MCF 10A (cell line): ENCODE data around the gene CRYAB. TPM values are rescaled to one million over a fixed set of nuclear protein-coding genes. Genes with fewer than 3 reads are reported as not detected.

Experiments used
- BruUV-seq: library from RNA; stranded (reverse); fragments of 400-500 nt; replicated peaks from 2 replicates; lab custom pipeline; 2021; lab: Mats Ljungman, UMichigan
- CTCF ChIA-PET: fragments of 300-600 bp; sonication (Branson Sonifier 250); formaldehyde crosslinking; extraction: SDS; loops from one replicate; lab custom pipeline; 2021; ENCODE audit warnings: antibody characterized with exemption, inconsistent platforms; lab: Yijun Ruan, JAX
- POLR2A ChIA-PET: fragments of 300-600, 350-650 bp; sonication (Branson Sonifier 250); formaldehyde crosslinking; extraction: SDS; loops from one replicate; lab custom pipeline; 2020; ENCODE audit warnings: antibody characterized with exemption, inconsistent platforms; lab: Yijun Ruan, JAX
- DNase-seq: peaks from one replicate; pipeline ENCODE4 v3.0.0-alpha.2; 2018; ENCODE audit not compliant: unreplicated experiment
- H3K27ac Mint-ChIP-seq: one replicate; pipeline ENCODE4 v1.8.0; 2022; ENCODE audit warnings: mild to moderate bottlenecking, low read depth, mixed read lengths; ENCODE audit not compliant: unreplicated experiment
- H3K27me3 Mint-ChIP-seq: one replicate; pipeline ENCODE4 v1.8.0; 2022; ENCODE audit warnings: mixed read lengths; ENCODE audit not compliant: insufficient read depth, unreplicated experiment
- H3K36me3 Mint-ChIP-seq: one replicate; pipeline ENCODE4 v1.8.0; 2022; ENCODE audit warnings: mild to moderate bottlenecking, moderate library complexity, mixed read lengths; ENCODE audit not compliant: insufficient read depth, unreplicated experiment
- H3K4me1 Mint-ChIP-seq: one replicate; pipeline ENCODE4 v1.8.0; 2022; ENCODE audit warnings: mixed read lengths; ENCODE audit not compliant: insufficient read depth, unreplicated experiment
- H3K4me3 Mint-ChIP-seq: one replicate; pipeline ENCODE4 v1.8.0; 2022; ENCODE audit warnings: mild to moderate bottlenecking, moderate library complexity, mixed read lengths; ENCODE audit not compliant: unreplicated experiment
- H3K9me3 Mint-ChIP-seq: one replicate; pipeline ENCODE4 v1.8.0; 2022; ENCODE audit warnings: mixed read lengths; ENCODE audit not compliant: unreplicated experiment
- intact Hi-C: fragments of 100-400 bp; cut with micrococcal nuclease; formaldehyde crosslinking; loops from 2 replicates; pipeline ENCODE4 v1.14.1; 2022
- total RNA-seq: library from RNA; stranded (reverse); gene quantifications from 2 replicates; pipeline ENCODE4 v1.2.3, GENCODE V29; 2022
- TF ChIP-seq, protein P1 (sequence below): fragments of 200-600 bp; IDR thresholded peaks from one replicate; pipeline ENCODE4 v1.8.0; 2022; ENCODE audit warnings: antibody characterized with exemption, mild to moderate bottlenecking; ENCODE audit not compliant: unreplicated experiment

CRYAB gene
- total RNA-seq, 1 experiment from 2014 or later: 2.5 TPM

DNA sequence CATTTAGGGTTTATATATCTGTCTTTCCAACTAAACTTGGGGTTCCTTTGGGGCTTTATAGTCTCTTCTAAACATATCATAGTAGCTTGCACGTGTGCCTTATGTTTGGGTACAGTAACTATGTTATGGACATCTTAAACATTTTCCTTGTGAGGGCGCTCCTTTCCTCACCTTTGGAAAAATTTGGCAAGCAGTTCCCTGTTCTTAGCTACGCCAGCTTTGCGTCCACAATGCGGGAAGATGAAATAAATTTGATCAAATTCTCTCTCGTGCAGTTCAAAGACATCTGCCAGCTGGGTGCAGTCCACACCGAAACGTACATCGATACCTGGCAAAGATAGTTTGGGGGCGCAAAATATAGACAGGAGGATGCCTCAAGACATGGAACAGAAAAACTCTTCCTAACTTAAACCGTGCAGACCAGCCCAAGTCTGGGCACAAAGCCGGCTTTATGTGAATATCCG is 33.2 kb downstream of the CRYAB start:
- DNase-seq: peak; percentile 63
- intact Hi-C loops: loop anchor here (2.0 to 10.0 kb wide), 4 partner anchors 40 to 286 kb away; partner anchors contain the start of genes C11orf52, IL18, NKAPD1 and PIH1D2
- BruUV-seq: TSS peak; percentile 56
- Mint-ChIP-seq H3K36me3 (peaks cover 24% of the 10 kb centered on the region), H3K27ac (peak overlapping the region; percentile 97), H3K4me1 (peaks cover 6% of the 10 kb centered on the region), H3K27me3 (no peaks in the 10 kb centered on the region), H3K4me3 (peak overlapping the region; percentile 95), H3K9me3 (no peaks in the 10 kb centered on the region)
- TF ChIP-seq, protein P1, sequence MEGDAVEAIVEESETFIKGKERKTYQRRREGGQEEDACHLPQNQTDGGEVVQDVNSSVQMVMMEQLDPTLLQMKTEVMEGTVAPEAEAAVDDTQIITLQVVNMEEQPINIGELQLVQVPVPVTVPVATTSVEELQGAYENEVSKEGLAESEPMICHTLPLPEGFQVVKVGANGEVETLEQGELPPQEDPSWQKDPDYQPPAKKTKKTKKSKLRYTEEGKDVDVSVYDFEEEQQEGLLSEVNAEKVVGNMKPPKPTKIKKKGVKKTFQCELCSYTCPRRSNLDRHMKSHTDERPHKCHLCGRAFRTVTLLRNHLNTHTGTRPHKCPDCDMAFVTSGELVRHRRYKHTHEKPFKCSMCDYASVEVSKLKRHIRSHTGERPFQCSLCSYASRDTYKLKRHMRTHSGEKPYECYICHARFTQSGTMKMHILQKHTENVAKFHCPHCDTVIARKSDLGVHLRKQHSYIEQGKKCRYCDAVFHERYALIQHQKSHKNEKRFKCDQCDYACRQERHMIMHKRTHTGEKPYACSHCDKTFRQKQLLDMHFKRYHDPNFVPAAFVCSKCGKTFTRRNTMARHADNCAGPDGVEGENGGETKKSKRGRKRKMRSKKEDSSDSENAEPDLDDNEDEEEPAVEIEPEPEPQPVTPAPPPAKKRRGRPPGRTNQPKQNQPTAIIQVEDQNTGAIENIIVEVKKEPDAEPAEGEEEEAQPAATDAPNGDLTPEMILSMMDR: no peak
- POLR2A ChIA-PET: interaction anchor here (0.7 to 5.0 kb wide), 16 partner anchors 31 to 208 kb away, joined by 3 to 41 read pairs (median 6); partner anchors contain the start of genes C11orf52, CRYAB, DIXDC1 and DLAT
- CTCF ChIA-PET: interaction anchor here (0.6 to 4.1 kb wide), 22 partner anchors 9 to 402 kb away, joined by 3 to 43 read pairs (median 4); partner anchors contain the start of gene DIXDC1

DNA sequence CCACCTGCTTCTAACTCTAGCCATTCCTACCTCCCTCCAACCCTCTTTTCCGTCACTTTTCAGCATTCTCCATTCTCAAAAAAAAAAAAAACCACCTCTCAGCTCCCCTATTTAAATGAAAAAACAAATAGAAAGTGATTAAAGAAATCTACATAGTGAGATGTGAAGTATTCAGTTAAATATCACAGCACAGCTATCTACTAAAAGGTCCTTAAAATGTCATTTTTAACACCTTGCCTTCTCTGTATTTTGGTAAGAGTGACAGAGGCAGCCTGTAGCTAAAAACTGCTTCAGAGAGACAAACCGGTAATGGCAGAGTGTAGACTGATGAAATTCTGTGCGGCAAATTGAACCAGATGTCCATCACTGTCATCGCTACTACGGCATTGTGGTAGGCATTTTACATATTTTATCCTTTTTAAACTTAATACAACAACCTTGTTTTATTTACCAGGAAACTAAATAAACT is 39.8 kb downstream of the CRYAB start:
- ChIA-PET POLR2A (interaction anchor here (0.5 to 3.5 kb wide), 31 partner anchors 8 to 1583 kb away, joined by 3 to 29 read pairs (median 5); partner anchors contain the start of genes CFAP68, DLAT, NKAPD1 and PIH1D2), CTCF (interaction anchor here (0.6 to 5.5 kb wide), 12 partner anchors 9 to 396 kb away, joined by 3 to 35 read pairs (median 4); no protein-coding TSS in a partner anchor)
- Mint-ChIP-seq H3K27me3 (no peaks in the 10 kb centered on the region), H3K27ac (peak overlapping the region; percentile 57), H3K4me1 (peaks cover 12% of the 10 kb centered on the region), H3K9me3 (no peaks in the 10 kb centered on the region), H3K36me3 (peaks cover 25% of the 10 kb centered on the region), H3K4me3 (peak overlapping the region; percentile 96)
- TF ChIP-seq, protein P1: no peak
- BruUV-seq: no TSS peak
- intact Hi-C loops: loop anchor here (10.0 kb wide), 1 partner anchor 293 kb away; the partner anchor contains the start of genes IL18 and TEX12
- peak; percentile 1 for DNase-seq

DNA sequence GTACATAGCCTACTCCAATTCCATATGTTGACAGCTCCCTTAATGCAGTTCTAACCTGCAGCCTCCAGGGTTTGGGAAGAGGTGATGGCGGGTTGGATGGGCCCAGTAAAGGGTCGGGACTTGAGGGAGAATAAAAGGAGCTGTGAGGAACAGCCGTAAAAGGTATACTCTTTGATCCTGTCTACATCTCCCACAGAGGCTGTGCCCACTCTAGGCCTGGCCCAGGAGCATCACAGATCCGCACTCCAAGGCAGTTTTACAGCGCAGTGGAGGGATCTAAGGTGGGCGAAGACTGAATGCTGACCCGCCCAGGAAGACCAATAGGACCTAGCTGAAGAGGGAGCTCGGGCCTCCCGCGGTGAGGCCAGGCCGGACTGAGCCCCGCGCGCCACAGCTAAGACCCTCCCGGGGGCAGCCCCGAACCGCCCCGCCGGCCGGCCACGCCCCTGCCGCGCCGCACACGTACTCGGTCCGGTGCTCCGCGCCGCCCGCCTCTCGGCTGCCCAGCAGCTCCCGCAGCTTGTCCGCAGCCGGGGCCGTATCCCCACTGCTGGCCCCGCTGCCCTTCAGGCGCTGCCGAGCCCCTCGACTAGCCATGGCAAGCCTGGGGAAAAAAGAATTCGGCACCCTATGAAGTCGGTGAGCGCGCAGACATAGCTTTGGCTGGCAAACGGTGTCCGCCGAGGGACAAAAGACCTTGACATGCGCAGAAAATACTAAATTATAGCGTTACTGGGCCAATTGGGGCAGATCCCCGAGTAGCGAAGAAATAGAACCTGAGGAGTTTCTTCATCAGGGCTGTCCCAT is 40.5 kb downstream of the CRYAB start, which contains the start of gene ALG9:
ALG9 (minus strand) TSS at position 696 of the 807 bp plus-strand sequence; CDS start at position 597, 99 bp downstream.
- CTCF ChIA-PET: interaction anchor here (0.6 to 5.5 kb wide), 18 partner anchors 9 to 668 kb away, joined by 3 to 35 read pairs (median 4); no protein-coding TSS in a partner anchor
- intact Hi-C loops: loop anchor here (10.0 kb wide), 1 partner anchor 294 kb away; the partner anchor contains the start of genes IL18 and TEX12
- POLR2A ChIA-PET: interaction anchor here (0.5 to 3.5 kb wide), 37 partner anchors 9 to 1583 kb away, joined by 3 to 29 read pairs (median 4); partner anchors contain the start of genes CFAP68, DLAT, NKAPD1 and PIH1D2
- no peaks in the 10 kb centered on the region for H3K9me3 Mint-ChIP-seq
- H3K27ac Mint-ChIP-seq: peak within 1 kb of the TSS; percentile 57
- peaks cover 12% of the 10 kb centered on the region for H3K4me1 Mint-ChIP-seq
- H3K36me3 Mint-ChIP-seq: peaks cover 31% of the 10 kb centered on the region
- no TSS peak for BruUV-seq
- DNase-seq: peak; percentile 82
- H3K27me3 Mint-ChIP-seq: no peaks in the 10 kb centered on the region
- H3K4me3 Mint-ChIP-seq: peak within 1 kb of the TSS; percentile 96
- TF ChIP-seq, protein P1: peak; percentile 44
